Measurements from ENCODE around the gene PMEPA1.

The PMEPA1 gene

DNA sequence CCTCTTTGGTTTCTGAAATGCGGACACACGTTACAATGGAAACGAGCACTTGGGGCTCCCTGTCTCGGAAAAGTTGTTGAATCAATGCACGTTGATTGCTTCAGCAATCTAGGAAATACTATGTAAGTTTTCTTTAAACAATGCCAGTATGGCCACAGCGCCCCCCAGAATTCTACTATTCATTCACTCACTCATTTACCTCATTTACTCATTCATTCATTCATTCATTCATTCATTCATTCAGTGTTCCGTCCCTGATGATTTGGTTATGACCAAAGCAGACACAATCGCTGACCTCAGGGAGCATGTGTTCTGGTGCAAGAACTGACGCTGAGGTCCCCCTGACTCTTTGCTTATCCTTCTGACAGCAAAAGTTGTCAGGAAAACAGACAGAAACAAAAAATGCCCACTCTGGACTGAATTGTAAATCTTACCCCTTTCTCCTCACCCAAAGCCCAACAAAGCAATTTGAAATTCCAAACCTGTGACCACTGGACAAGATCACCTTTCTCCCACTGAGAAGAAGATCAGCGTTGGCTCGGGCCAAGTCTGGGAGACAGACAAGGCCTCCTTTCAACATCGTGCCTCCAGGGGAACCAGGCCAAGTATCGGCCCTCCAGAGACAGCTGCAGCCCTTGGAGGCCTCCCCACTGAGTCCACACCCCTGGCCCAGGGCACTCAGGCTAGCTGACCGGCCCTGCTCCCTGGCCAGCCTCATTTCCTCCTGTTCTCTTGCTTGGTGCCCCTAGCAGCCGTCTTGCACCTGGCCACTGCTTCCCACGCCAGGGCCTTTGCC lies 15.0 kb upstream of the PMEPA1 start:
- no peaks in the 10 kb centered on the region for H3K36me3 ChIP-seq (ENCODE audit: control insufficient read depth, low read length)
- no peak overlapping the region for H3K4me2 ChIP-seq (ENCODE audit: low read length)
- H4K20me1 ChIP-seq (ENCODE audit: control insufficient read depth, insufficient read depth, low read depth, low read length): no peaks in the 10 kb centered on the region
- H3F3A ChIP-seq (ENCODE audit: control insufficient read depth, insufficient read depth): no peaks in the 10 kb centered on the region
- no peak overlapping the region for H3K4me3 ChIP-seq (ENCODE audit: low read length)
- H3K27ac ChIP-seq (ENCODE audit: low read depth, low read length): no peak overlapping the region
- H3K9me2 ChIP-seq (replicated peaks; ENCODE audit: control insufficient read depth, low read length): no peaks in the 10 kb centered on the region
- peaks cover 66% of the 10 kb centered on the region for H3K27me3 ChIP-seq (ENCODE audit: control insufficient read depth, low read length)
- TF ChIP-seq, protein P1, sequence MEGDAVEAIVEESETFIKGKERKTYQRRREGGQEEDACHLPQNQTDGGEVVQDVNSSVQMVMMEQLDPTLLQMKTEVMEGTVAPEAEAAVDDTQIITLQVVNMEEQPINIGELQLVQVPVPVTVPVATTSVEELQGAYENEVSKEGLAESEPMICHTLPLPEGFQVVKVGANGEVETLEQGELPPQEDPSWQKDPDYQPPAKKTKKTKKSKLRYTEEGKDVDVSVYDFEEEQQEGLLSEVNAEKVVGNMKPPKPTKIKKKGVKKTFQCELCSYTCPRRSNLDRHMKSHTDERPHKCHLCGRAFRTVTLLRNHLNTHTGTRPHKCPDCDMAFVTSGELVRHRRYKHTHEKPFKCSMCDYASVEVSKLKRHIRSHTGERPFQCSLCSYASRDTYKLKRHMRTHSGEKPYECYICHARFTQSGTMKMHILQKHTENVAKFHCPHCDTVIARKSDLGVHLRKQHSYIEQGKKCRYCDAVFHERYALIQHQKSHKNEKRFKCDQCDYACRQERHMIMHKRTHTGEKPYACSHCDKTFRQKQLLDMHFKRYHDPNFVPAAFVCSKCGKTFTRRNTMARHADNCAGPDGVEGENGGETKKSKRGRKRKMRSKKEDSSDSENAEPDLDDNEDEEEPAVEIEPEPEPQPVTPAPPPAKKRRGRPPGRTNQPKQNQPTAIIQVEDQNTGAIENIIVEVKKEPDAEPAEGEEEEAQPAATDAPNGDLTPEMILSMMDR (IDR thresholded peaks at IDR 0.05; ENCODE audit: low read depth, low read length, poor library complexity, severe bottlenecking): no peak
- TF ChIP-seq EZH2phosphoT487 (IDR thresholded peaks at IDR 0.05; ENCODE audit: borderline replicate concordance, low read length): no peak
- no peaks in the 10 kb centered on the region for H3K4me1 ChIP-seq (ENCODE audit: control insufficient read depth, low read length)
- no peaks in the 10 kb centered on the region for H3K9me3 ChIP-seq (ENCODE audit: control insufficient read depth, insufficient read depth, low read length)
- H3K79me2 ChIP-seq (ENCODE audit: control insufficient read depth, low read length): no peaks in the 10 kb centered on the region

DNA sequence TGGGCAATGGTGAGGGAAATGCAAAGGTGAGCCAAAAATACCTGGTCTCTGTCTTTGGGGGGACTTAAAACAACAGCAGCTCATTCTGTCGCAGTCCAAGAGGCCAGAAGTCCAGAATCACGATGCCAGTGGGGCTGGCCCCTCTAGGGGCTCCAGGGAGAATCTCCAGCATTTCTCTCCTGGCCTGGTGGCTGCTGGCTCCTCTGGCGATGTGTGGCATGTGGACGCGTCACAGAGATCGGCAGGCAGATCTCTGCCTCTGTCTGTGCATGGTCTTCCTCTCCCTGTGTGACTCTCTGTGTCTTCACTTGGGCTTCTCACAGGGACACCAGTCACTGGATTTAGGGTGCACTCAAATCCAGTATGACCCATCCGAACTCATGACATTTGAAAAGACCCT lies 14.0 kb upstream of the PMEPA1 start:
- Histone ChIP-seq H3K9me2 (replicated peaks; ENCODE audit: control insufficient read depth, low read length) (no peaks in the 10 kb centered on the region), H3F3A (ENCODE audit: control insufficient read depth, insufficient read depth) (peaks cover 3% of the 10 kb centered on the region; the same call in 1 of the 2 replicates), H3K9me3 (ENCODE audit: control insufficient read depth, insufficient read depth, low read length) (no peaks in the 10 kb centered on the region), H4K20me1 (ENCODE audit: control insufficient read depth, insufficient read depth, low read depth, low read length) (no peaks in the 10 kb centered on the region), H3K27me3 (ENCODE audit: control insufficient read depth, low read length) (peaks cover 56% of the 10 kb centered on the region), H3K36me3 (ENCODE audit: control insufficient read depth, low read length) (no peaks in the 10 kb centered on the region), H3K27ac (ENCODE audit: low read depth, low read length) (no peak overlapping the region), H3K4me3 (ENCODE audit: low read length) (no peak overlapping the region), H3K4me1 (ENCODE audit: control insufficient read depth, low read length) (peaks cover 3% of the 10 kb centered on the region), H3K79me2 (ENCODE audit: control insufficient read depth, low read length) (no peaks in the 10 kb centered on the region), H3K4me2 (ENCODE audit: low read length) (no peak overlapping the region)
- TF ChIP-seq, protein P1 (IDR thresholded peaks at IDR 0.05; ENCODE audit: low read depth, low read length, poor library complexity, severe bottlenecking): no peak
- no peak for TF ChIP-seq EZH2phosphoT487 (IDR thresholded peaks at IDR 0.05; ENCODE audit: borderline replicate concordance, low read length)

DNA sequence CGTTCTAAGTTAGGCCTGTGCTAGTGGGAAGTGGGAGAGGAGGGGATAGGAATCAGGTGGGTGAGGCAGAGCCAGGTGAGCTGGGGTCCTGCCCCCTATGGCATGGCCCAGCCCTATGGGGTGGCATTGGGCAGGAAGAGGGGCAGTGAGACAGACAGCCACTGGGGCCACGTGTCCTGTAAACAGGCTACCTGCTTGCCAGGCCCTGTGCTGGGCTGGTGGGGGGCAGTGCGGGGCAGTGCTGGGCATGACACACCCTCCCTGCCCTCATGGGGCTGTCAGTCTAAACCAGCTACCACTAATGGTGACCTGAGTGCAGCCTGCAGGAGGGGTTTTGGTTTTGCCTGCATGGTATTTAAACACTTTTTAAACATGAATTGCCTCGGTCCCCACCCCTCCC lies 10.1 kb upstream of the PMEPA1 start:
- Histone ChIP-seq H4K20me1 (ENCODE audit: control insufficient read depth, insufficient read depth, low read depth, low read length) (no peaks in the 10 kb centered on the region), H3K79me2 (ENCODE audit: control insufficient read depth, low read length) (no peaks in the 10 kb centered on the region), H3F3A (ENCODE audit: control insufficient read depth, insufficient read depth) (peaks cover 3% of the 10 kb centered on the region; the same call in 1 of the 2 replicates), H3K27me3 (ENCODE audit: control insufficient read depth, low read length) (peaks cover 31% of the 10 kb centered on the region), H3K27ac (ENCODE audit: low read depth, low read length) (no peak overlapping the region), H3K36me3 (ENCODE audit: control insufficient read depth, low read length) (no peaks in the 10 kb centered on the region), H3K9me3 (ENCODE audit: control insufficient read depth, insufficient read depth, low read length) (no peaks in the 10 kb centered on the region), H3K9me2 (replicated peaks; ENCODE audit: control insufficient read depth, low read length) (no peaks in the 10 kb centered on the region), H3K4me1 (ENCODE audit: control insufficient read depth, low read length) (peaks cover 13% of the 10 kb centered on the region), H3K4me2 (ENCODE audit: low read length) (no peak overlapping the region), H3K4me3 (ENCODE audit: low read length) (no peak overlapping the region)
- TF ChIP-seq EZH2phosphoT487 (IDR thresholded peaks at IDR 0.05; ENCODE audit: borderline replicate concordance, low read length): no peak
- TF ChIP-seq, protein P1 (IDR thresholded peaks at IDR 0.05; ENCODE audit: low read depth, low read length, poor library complexity, severe bottlenecking): no peak
